ENCODE measurements around the gene TLX3.
"Not testable (repeated sequence)": the region's sequence is repeated elsewhere in the genome, so short reads cannot be mapped to it uniquely, and the experiment has no call there.

Gene TLX3

GRCh38 chr5:171295801-171296200, 13.2 kb upstream of the TLX3 start:
- Histone ChIP-seq H3K4me2 (ENCODE audit: low read length) (no peak overlapping the region), H3K4me1 (ENCODE audit: low read length) (no peaks in the 10 kb centered on the region), H3K9me3 (ENCODE audit: insufficient read depth, low read length) (no peaks in the 10 kb centered on the region), H3K9ac (ENCODE audit: low read length) (no peak overlapping the region), H3K79me2 (ENCODE audit: low read length) (no peaks in the 10 kb centered on the region), H3K27me3 (ENCODE audit: low read depth, low read length) (peaks cover 38% of the 10 kb centered on the region), H4K20me1 (ENCODE audit: insufficient read depth, low read length) (no peaks in the 10 kb centered on the region), H3K36me3 (replicated peaks; ENCODE audit: low read depth, low read length) (no peaks in the 10 kb centered on the region), H2AFZ (ENCODE audit: low read depth, low read length) (no peak overlapping the region), H3K4me3 (ENCODE audit: low read length) (no peak overlapping the region), H3K27ac (ENCODE audit: low read length) (no peak overlapping the region)
- TF ChIP-seq EZH2phosphoT487 (IDR thresholded peaks at IDR 0.05; ENCODE audit: low read depth) (no peak), CTCF (IDR thresholded peaks at IDR 0.05; ENCODE audit: low read depth, low read length) (no peak)

DNA sequence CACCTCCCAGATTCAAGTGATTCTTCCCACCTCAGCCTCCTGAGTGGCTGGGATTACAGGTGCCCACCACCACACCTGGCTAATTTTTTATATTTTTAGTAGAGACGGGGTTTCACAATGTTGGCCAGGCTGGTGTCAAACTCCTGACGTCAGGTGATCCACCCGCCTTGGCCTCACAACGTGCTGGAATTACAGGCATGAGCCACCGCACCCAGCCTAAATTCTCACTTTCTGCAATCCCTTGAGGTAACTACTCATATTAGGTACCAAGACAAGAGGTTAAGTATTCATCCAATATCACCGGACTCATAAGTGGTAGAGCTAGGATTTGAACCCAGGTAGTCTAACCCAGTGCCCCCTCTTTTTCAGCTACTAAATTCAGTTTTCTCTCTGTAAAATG, 11.1 kb upstream of the TLX3 start:
- H3K27me3 ChIP-seq (ENCODE audit: low read depth, low read length) = peaks cover 22% of the 10 kb centered on the region
- H3K79me2 ChIP-seq (ENCODE audit: low read length); H4K20me1 ChIP-seq (ENCODE audit: insufficient read depth, low read length); H3K36me3 ChIP-seq (replicated peaks; ENCODE audit: low read depth, low read length); H3K9ac ChIP-seq (ENCODE audit: low read length); H3K4me3 ChIP-seq (ENCODE audit: low read length); H3K9me3 ChIP-seq (ENCODE audit: insufficient read depth, low read length); H2AFZ ChIP-seq (ENCODE audit: low read depth, low read length); H3K4me2 ChIP-seq (ENCODE audit: low read length); H3K27ac ChIP-seq (ENCODE audit: low read length); H3K4me1 ChIP-seq (ENCODE audit: low read length): not testable (repeated sequence)

DNA sequence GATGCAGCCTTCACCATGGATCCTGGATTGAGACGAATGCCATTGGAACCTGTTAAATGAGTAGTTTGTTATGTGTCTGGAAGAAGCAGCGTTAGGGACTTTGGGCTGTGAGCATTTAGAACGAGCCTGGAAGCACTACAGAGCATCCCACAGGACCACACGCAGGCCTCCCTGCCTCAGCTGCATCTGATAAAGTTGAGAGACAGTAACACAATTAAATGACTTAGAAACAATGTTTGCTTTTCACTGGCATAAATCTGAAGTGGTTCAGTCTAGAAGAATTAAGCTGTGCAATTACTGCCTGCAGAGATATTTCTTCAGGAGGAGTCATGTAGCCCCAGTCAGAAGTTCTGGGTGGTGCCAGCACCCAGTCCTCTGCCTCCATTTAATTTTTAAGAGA, 9.8 kb upstream of the TLX3 start:
- H3K27ac ChIP-seq (ENCODE audit: low read length) = no peak overlapping the region
- no peaks in the 10 kb centered on the region for H3K4me1 ChIP-seq (ENCODE audit: low read length)
- H3K36me3 ChIP-seq (replicated peaks; ENCODE audit: low read depth, low read length) = no peaks in the 10 kb centered on the region
- H3K9me3 ChIP-seq (ENCODE audit: insufficient read depth, low read length) = no peaks in the 10 kb centered on the region
- H3K9ac ChIP-seq (ENCODE audit: low read length) = no peak overlapping the region
- no peak overlapping the region for H3K4me2 ChIP-seq (ENCODE audit: low read length)
- TF ChIP-seq EZH2phosphoT487 (IDR thresholded peaks at IDR 0.05; ENCODE audit: low read depth) (no peak), CTCF (IDR thresholded peaks at IDR 0.05; ENCODE audit: low read depth, low read length) (no peak)
- peaks cover 28% of the 10 kb centered on the region for H3K27me3 ChIP-seq (ENCODE audit: low read depth, low read length)
- no peak overlapping the region for H3K4me3 ChIP-seq (ENCODE audit: low read length)
- H2AFZ ChIP-seq (ENCODE audit: low read depth, low read length) = no peak overlapping the region
- H4K20me1 ChIP-seq (ENCODE audit: insufficient read depth, low read length) = no peaks in the 10 kb centered on the region
- no peaks in the 10 kb centered on the region for H3K79me2 ChIP-seq (ENCODE audit: low read length)

GRCh38 chr5:171299851-171300250, 9.2 kb upstream of the TLX3 start:
- no peaks in the 10 kb centered on the region for H3K4me1 ChIP-seq (ENCODE audit: low read length)
- no peaks in the 10 kb centered on the region for H3K36me3 ChIP-seq (replicated peaks; ENCODE audit: low read depth, low read length)
- H4K20me1 ChIP-seq (ENCODE audit: insufficient read depth, low read length) = no peaks in the 10 kb centered on the region
- peaks cover 28% of the 10 kb centered on the region for H3K27me3 ChIP-seq (ENCODE audit: low read depth, low read length)
- TF ChIP-seq CTCF (IDR thresholded peaks at IDR 0.05; ENCODE audit: low read depth, low read length) = no peak
- no peak for TF ChIP-seq EZH2phosphoT487 (IDR thresholded peaks at IDR 0.05; ENCODE audit: low read depth)
- no peak overlapping the region for H3K4me3 ChIP-seq (ENCODE audit: low read length)
- no peak overlapping the region for H3K27ac ChIP-seq (ENCODE audit: low read length)
- no peaks in the 10 kb centered on the region for H3K79me2 ChIP-seq (ENCODE audit: low read length)
- no peaks in the 10 kb centered on the region for H3K9me3 ChIP-seq (ENCODE audit: insufficient read depth, low read length)
- no peak overlapping the region for H3K4me2 ChIP-seq (ENCODE audit: low read length)
- no peak overlapping the region for H3K9ac ChIP-seq (ENCODE audit: low read length)
- H2AFZ ChIP-seq (ENCODE audit: low read depth, low read length) = no peak overlapping the region

DNA sequence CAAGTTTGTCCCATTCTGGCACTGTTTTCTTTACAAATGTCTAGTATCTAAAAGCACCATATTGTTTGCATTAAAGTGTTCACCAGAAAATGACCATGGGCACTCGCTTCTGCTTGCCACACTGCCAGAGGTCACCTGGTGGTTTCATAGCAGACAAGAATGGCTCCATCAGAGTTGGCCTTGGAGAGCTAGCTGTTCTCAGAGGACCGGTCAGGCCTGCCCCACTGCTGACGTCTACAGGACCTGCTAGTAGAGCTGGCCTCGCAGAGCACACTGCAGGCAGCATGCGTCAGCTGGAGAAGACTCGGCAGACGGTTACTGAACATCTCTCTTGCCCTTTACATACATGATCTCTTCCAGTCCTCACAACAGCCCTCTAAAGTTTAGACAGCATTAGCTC, 8.7 kb upstream of the TLX3 start:
- Histone ChIP-seq H3K4me1 (ENCODE audit: low read length) (no peaks in the 10 kb centered on the region), H4K20me1 (ENCODE audit: insufficient read depth, low read length) (no peaks in the 10 kb centered on the region), H3K4me3 (ENCODE audit: low read length) (no peak overlapping the region), H3K27me3 (ENCODE audit: low read depth, low read length) (peaks cover 23% of the 10 kb centered on the region), H3K9ac (ENCODE audit: low read length) (no peak overlapping the region), H3K4me2 (ENCODE audit: low read length) (no peak overlapping the region), H3K79me2 (ENCODE audit: low read length) (no peaks in the 10 kb centered on the region), H2AFZ (ENCODE audit: low read depth, low read length) (no peak overlapping the region), H3K9me3 (ENCODE audit: insufficient read depth, low read length) (no peaks in the 10 kb centered on the region), H3K36me3 (replicated peaks; ENCODE audit: low read depth, low read length) (no peaks in the 10 kb centered on the region), H3K27ac (ENCODE audit: low read length) (no peak overlapping the region)
- TF ChIP-seq CTCF (IDR thresholded peaks at IDR 0.05; ENCODE audit: low read depth, low read length) (no peak), EZH2phosphoT487 (IDR thresholded peaks at IDR 0.05; ENCODE audit: low read depth) (no peak)

All from OCI-LY3 (cell line).